ENCODE measurements around the gene GCNT3.
"Not testable (repeated sequence)": the region's sequence is repeated elsewhere in the genome, so short reads cannot be mapped to it uniquely, and the experiment has no call there.

The GCNT3 gene

DNA sequence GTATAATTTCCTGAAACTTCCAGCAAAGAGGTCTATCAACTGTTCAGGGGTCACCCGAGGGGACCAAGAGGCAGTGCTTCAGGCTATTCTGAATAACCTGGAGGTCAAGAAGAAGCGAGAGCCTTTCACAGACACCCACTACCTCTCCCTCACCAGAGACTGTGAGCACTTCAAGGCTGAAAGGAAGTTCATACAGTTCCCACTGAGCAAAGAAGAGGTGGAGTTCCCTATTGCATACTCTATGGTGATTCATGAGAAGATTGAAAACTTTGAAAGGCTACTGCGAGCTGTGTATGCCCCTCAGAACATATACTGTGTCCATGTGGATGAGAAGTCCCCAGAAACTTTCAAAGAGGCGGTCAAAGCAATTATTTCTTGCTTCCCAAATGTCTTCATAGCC, 6.8 kb downstream of the GCNT3 start:
- no peak for DNase-seq

DNA sequence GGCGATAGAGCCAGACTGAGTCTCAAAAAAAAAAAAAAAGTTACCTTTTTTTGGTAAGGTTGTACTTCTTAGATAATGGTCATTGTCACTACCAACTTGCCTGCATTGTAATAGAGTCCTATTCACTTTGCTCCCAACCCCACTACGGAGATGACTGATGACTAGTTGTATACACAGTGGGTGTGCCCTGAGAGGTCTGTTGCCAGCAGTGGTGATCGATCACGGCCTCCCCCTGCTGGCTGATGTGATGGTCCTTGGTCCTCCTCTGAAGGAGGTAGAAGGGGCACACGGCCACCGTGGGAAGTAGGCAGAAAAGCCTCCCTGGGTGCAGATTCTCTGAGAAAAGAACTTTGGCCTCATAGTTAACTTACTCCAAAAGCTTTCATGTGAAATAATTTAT, 10.7 kb downstream of the GCNT3 start:
- DNase-seq: no peak

DNA sequence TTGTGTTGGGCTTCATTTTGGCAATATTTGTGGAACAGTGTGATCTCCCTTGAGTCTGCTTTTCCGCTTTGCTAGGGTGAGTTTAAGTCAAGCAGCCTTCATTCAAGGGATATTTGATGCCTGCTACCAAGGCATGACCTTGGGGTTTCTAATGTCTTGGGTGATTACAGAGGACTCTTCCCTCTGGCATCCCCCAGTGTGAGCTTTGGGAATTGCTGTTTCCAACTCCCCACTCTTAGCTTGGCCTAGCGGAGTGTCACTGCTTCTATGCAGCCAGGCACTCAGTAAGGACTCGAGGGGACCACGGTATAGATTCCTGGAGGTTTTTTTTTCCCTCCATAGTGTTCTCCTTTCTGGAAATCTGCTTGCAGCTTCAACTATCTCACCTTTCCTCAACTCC, 21.1 kb downstream of the GCNT3 start:
- DNase-seq: no peak

DNA sequence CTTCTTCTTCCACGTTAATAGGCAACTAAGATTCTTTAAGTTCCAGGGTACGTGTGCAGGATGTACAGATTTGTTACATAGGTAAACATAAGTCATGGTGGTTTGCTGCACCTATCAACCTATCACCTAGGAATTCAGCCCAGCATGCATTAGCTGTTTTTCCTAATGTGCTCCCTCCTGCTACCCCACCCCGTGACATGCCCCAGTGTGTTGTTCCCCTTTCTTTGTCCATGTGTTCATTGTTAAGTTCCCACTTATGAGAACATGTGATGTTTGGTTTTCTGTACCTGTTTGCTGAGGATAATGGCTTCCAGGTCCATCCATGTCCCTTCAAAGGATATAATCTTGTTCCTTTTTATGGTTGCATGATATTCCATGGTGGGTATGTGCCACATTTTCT, 24.6 kb downstream of the GCNT3 start:
- DNase-seq: no peak

DNA sequence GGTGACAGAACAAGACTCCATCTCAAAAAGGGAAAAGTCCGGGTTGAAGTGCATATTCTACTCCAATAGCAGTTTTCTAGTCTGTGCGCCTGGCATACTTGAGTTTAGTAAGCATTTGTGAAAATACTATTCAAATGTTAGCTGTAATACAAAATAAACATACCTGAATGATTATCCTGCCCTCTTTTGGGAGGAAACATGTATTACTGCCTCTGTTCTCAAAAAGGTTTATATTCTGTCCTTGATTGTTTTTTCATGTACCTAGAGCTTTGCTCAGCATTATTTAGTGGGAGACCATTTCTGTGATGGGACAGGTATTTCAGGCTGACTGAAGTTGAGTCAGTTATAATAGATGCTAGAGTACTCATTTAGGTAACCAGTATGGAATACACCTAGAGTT, 25.9 kb downstream of the GCNT3 start:
- not testable (repeated sequence) for DNase-seq

DNA sequence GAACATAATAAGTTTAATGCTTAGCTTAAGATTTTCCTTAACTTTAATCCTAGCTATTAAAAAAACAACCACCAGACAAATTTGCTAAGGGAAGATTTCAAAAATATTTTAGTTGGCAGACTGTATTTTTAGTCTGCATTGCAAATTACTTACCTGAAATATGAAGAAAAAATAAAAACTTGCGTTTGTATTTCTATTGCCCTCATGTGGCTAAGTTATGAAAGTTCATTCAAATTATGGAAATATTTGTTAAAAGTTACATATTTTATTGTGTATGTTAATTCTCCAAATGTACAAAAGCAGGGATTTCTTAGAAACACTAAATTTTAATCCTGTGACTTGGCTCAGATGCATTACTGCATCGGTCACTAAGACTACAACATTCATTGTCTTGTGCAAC, 30.8 kb downstream of the GCNT3 start:
- no peak for DNase-seq

DNA sequence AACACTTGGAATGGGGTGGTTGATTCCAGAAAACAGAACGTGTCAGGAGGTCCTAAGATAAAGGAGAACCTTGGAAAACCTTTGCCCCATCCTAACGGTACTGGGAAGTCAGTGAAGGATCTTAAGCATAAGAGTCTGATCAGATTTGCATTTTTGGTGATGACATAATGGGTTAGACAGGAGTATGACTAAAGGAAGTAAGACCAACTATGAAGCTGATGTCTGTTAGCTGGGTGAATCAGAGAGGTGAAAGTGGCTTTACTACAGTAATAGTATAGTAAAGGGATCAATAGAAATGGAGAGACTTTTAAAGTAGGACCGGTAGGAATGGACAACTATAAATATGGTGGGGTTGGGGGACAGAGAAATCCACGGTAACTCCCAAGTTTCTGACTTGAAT, 33.2 kb downstream of the GCNT3 start:
- no peak for DNase-seq

DNA sequence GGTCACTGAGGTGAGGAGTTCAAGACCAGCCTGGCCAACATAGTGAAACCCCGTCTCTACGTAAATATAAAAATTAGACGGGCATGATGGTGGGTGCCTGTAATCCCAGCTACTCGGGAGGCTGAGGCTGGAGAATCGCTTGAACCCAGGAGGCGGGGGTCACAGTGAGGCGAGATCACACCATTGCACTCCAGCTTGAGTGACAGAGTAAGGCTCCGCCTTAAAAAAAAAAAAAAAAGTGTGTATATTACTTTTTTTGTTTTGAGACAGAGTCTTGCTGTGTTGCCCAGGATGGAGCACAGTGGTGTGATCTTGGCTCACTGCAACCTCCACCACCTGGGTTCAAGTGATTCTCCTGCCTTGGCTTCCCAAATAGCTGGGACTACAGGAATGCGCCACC, 34.2 kb downstream of the GCNT3 start:
- DNase-seq: not testable (repeated sequence)

DNA sequence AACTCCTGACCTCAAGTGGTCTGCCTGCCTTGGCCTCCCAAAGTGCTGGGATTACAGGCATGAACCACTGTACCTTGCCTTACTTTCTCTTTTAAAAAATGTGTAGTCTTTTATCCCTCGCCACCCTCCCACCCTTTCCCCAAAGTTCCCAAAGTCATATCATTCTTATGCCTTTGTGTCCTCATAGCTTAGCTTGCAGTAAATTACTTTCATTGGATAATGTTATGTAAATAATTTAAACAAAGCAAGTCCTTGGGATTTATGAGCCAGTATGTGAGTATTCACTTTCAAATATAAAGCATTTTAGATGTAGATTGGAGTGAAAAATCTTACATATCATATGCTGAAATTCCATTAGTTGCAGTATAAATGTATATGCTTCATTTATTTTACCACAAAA, 34.7 kb downstream of the GCNT3 start:
- no peak for DNase-seq

DNA sequence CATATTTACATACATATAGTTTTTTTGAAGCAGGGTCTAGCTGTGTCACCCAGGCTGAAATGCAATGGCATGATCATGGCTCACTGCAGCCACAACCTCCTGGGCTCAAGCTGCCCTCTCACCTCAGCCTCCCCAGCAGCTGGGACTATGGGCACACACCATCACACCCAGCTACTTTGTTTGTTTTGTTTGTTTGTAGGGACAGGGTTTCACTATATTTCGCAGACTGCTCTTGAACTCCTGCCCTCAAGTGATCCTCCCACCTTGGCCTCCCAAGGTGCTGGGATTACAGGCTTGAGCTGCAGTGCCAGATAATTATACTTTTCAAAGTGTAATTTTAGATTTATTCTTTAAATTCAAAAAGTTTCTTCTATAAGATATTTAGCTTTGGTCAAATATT, 35.5 kb downstream of the GCNT3 start:
- DNase-seq: no peak

DNA sequence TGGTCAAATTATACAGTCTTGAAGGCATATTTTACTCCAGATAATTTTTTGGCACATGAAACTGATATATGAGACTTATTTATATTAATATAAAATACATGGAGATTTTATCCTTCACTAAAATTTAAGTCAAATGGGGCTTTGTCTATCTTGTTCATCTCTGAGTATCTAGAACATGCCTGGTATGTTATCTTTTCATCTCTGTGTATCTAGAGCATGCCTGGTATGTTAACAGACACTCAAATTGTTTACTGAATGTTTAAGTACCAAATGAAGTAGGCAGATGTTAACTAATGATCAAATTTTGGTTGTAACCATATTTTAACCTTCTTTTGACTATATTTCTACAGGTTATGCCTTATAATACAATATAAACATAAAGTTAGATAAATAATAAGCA, 38.0 kb downstream of the GCNT3 start:
- no peak for DNase-seq

DNA sequence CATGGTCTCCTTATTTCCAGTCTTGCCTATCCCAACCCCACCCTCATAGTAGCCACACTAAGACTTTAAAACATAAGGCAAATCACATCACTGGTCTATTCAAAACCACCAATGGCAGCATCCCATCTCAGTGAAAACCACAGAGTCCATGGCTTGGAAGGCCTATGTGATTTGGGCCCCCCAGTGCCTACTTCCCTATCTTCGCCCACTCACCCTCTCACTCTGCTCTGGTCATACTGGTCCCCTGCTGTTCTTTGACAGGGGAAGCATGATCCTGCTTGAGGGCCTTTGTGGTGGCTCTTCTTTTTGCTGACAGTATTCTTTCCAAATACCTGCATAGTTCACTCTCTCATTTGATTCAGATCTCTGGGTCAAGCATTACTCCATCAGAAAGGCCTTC, 42.5 kb downstream of the GCNT3 start:
- no peak for DNase-seq

DNA sequence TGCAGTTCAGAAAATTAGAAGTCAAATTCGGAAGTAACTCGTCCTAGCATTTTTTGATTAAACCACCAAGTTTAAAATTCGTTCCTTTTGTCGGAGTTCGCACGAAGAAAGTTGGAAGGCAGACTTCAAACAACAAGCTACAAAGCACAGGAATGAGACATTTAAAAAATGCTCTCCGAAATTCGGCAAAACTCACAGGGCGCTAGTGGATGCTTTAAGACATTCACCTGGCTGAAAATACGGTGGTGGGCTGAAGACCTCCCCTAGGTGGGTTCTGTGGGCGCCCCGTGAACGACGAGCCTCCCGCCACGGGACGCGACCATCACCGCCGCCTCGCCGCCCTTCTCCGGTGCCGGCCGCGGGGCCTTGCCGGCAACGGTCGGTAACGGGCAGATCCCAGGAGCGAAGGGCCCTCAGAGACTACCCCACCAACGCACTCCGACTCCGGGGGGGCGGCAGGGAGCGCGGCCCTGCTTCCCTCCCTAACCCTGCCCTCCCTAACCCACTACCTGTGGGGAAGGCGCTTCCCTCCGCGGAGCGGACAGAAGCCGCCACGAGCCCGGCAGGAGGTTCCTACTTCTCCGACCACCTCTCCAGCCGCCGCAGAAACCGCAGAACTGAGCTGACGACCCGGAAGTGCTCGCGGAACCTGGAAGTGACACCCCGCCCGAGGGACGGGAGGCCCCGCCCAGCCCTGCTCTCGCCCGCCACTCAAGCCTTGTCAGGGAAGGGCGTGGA, 45.5 kb downstream of the GCNT3 start, which contains the start of gene GTF2A2:
Gene GTF2A2 (minus strand): TSS at position 619 of the 738 bp plus-strand sequence. CDS start 5,238 bp downstream, outside the sequence.
- DNase-seq: peak; percentile 95

DNA sequence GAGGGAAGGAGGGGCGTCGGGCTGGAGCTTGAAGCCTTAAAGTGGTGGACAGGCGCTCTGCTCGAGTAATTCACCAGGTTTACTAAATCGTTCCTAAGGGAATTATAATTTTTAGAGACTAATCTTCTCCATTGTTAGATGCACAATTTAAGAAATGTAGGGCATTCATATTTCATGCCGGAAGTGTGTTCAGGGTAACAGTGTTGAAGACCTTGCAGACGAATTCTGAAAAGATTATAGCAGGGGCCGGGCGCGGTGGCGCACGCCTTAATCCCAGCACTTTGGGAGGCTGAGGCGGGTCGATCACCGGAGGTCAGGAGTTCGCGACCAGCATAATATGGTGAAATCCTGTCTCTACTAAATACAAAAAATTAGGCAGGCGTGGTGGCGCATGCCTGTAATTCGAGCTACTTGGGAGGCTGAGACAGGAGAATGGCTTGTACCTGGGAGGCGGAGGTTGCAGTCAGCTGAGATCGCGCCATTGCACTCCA, 46.1 kb downstream of the GCNT3 start:
- DNase-seq: no peak

DNA sequence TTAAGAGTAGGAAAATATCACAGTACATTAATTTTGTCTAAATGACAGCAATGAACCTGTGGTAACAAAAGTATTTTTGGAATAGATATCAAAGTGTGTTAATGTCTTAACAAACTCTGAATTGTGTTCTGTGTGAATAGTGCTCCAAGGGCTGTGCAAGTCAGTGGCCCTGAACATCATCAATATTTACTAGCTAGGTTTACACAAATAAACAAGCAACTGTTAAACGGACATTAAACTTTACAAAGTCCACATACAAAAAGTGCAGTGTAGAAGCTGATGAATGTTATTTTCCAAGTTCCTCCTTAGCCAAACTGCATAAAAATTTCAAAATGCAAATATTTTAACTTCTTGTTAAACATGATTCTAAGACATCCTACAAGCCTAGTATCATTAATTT, 47.8 kb downstream of the GCNT3 start:
- no peak for DNase-seq

DNA sequence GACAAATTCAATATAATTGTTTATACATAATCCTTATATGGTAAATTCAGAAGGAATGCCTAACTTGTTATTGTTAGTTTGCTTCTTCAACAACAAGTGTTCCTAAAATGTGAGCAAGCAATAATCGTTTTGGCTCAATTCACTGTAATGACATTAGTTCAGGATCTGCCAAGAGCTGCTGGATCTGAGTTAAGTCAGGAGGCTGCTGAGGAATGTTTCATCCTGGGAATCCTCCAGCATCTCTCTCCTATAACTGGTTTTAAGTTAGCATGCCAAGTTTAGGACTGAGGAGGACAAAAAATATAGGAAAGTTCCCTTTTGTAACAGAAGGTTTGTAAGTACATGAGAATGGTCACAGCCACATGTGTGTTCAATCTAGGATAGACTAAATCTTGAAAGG, 50.7 kb downstream of the GCNT3 start:
- no peak for DNase-seq

DNA sequence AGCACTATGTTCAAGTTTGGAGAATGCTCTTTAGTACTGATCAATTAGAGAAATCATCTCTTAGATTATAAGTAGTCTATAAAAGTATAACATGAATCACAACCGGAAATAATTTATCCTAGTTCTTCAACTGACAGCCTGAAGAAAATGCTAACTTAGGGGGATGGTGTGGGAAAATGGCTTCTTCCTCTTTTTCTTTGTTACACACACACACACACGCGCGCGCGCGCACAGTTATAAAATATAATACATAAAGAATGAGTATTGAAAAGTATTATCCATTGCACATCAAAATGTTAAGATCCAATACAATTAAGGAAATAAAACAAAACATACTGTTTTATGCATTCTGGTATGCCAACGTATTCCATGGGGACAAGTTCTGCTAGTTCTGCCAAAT, 57.0 kb downstream of the GCNT3 start:
- DNase-seq: no peak
